Dendritic cell treated with granulocyte-macrophage colony-stimulating factor and Interleukin-4, amounts not matched to agents 40 ng/mL and 50 ng/mL, for 4 days (primary cell): ENCODE results near the gene ABLIM2.
"Not testable (repeated sequence)": the region's sequence is repeated elsewhere in the genome, so short reads cannot be mapped to it uniquely, and the experiment has no call there.

Experiments used
- H3K27ac Mint-ChIP-seq: one replicate; pipeline ENCODE4 v1.8.0; 2022; ENCODE audit warnings: mild to moderate bottlenecking, mixed read lengths
- H3K27me3 Mint-ChIP-seq: one replicate; pipeline ENCODE4 v1.8.0; 2022; ENCODE audit warnings: mild to moderate bottlenecking, mixed read lengths
- H3K36me3 Mint-ChIP-seq: one replicate; pipeline ENCODE4 v1.8.0; 2022; ENCODE audit warnings: low read depth, mixed read lengths
- H3K4me1 Mint-ChIP-seq: one replicate; pipeline ENCODE4 v1.8.0; 2022; ENCODE audit warnings: low read depth, mixed read lengths
- H3K4me3 Mint-ChIP-seq: one replicate; pipeline ENCODE4 v1.8.0; 2022; ENCODE audit warnings: mild to moderate bottlenecking, moderate library complexity, mixed read lengths
- H3K9me3 Mint-ChIP-seq: one replicate; pipeline ENCODE4 v1.8.0; 2022; ENCODE audit warnings: mixed read lengths
- intact Hi-C: fragments of 100-400 bp; cut with micrococcal nuclease; formaldehyde crosslinking; loops from one replicate; pipeline ENCODE4 v1.15.0; 2022

The ABLIM2 gene

GRCh38 chr4:7933651-7934510 lies 224.7 kb downstream of the ABLIM2 start:
- no peak overlapping the region for H3K27ac Mint-ChIP-seq
- H3K27me3 Mint-ChIP-seq = peaks cover 48% of the 10 kb centered on the region
- H3K4me1 Mint-ChIP-seq = no peaks in the 10 kb centered on the region
- intact Hi-C loops = no loop called here
- H3K9me3 Mint-ChIP-seq = no peaks in the 10 kb centered on the region
- H3K4me3 Mint-ChIP-seq = no peak overlapping the region
- H3K36me3 Mint-ChIP-seq = no peaks in the 10 kb centered on the region

- Mint-ChIP-seq H3K27ac (no peak overlapping the region), H3K4me3 (no peak overlapping the region), H3K4me1 (no peaks in the 10 kb centered on the region), H3K36me3 (no peaks in the 10 kb centered on the region), H3K9me3 (no peaks in the 10 kb centered on the region), H3K27me3 (peaks cover 36% of the 10 kb centered on the region)
- intact Hi-C loops = no loop called here
Observed at GRCh38 chr4:7932287-7932686, 226.3 kb downstream of the ABLIM2 start.

- intact Hi-C loops = no loop called here
- Mint-ChIP-seq H3K36me3 (no peaks in the 10 kb centered on the region), H3K27ac (no peak overlapping the region), H3K4me1 (no peaks in the 10 kb centered on the region), H3K9me3 (no peaks in the 10 kb centered on the region), H3K4me3 (no peak overlapping the region), H3K27me3 (peaks cover 21% of the 10 kb centered on the region)
Observed at GRCh38 chr4:7929118-7929951, 229.3 kb downstream of the ABLIM2 start.

- H3K27me3 Mint-ChIP-seq = peaks cover 17% of the 10 kb centered on the region
- intact Hi-C loops = no loop called here
- no peaks in the 10 kb centered on the region for H3K36me3 Mint-ChIP-seq
- H3K4me1 Mint-ChIP-seq = no peaks in the 10 kb centered on the region
- H3K27ac Mint-ChIP-seq = no peak overlapping the region
- H3K9me3 Mint-ChIP-seq = no peaks in the 10 kb centered on the region
- no peak overlapping the region for H3K4me3 Mint-ChIP-seq
Observed at GRCh38 chr4:7928711-7929110, 229.9 kb downstream of the ABLIM2 start.

GRCh38 chr4:7926822-7927221 lies 231.8 kb downstream of the ABLIM2 start:
- peaks cover 13% of the 10 kb centered on the region for H3K27me3 Mint-ChIP-seq
- H3K27ac Mint-ChIP-seq = no peak overlapping the region
- no peak overlapping the region for H3K4me3 Mint-ChIP-seq
- H3K4me1 Mint-ChIP-seq = no peaks in the 10 kb centered on the region
- intact Hi-C loops = no loop called here
- H3K36me3 Mint-ChIP-seq = no peaks in the 10 kb centered on the region
- H3K9me3 Mint-ChIP-seq = no peaks in the 10 kb centered on the region

- Mint-ChIP-seq H3K27ac (no peak overlapping the region), H3K36me3 (no peaks in the 10 kb centered on the region), H3K9me3 (no peaks in the 10 kb centered on the region), H3K4me1 (no peaks in the 10 kb centered on the region), H3K4me3 (no peak overlapping the region), H3K27me3 (peaks cover 9% of the 10 kb centered on the region)
- intact Hi-C loops = no loop called here
Observed at GRCh38 chr4:7924570-7924969, 234.0 kb downstream of the ABLIM2 start.

GRCh38 chr4:7924163-7924562 lies 234.4 kb downstream of the ABLIM2 start:
- H3K9me3 Mint-ChIP-seq = no peaks in the 10 kb centered on the region
- no peak overlapping the region for H3K27ac Mint-ChIP-seq
- H3K27me3 Mint-ChIP-seq = peaks cover 7% of the 10 kb centered on the region
- H3K4me1 Mint-ChIP-seq = no peaks in the 10 kb centered on the region
- no peak overlapping the region for H3K4me3 Mint-ChIP-seq
- intact Hi-C loops = no loop called here
- H3K36me3 Mint-ChIP-seq = no peaks in the 10 kb centered on the region

- H3K27me3 Mint-ChIP-seq = peaks cover 3% of the 10 kb centered on the region
- intact Hi-C loops = no loop called here
- no peaks in the 10 kb centered on the region for H3K36me3 Mint-ChIP-seq
- H3K27ac Mint-ChIP-seq = no peak overlapping the region
- H3K4me1 Mint-ChIP-seq = no peaks in the 10 kb centered on the region
- no peaks in the 10 kb centered on the region for H3K9me3 Mint-ChIP-seq
- H3K4me3 Mint-ChIP-seq = no peak overlapping the region
Observed at GRCh38 chr4:7922466-7922865, 236.1 kb downstream of the ABLIM2 start.

GRCh38 chr4:7918981-7919380 lies 239.6 kb downstream of the ABLIM2 start:
- Mint-ChIP-seq H3K4me3 (no peak overlapping the region), H3K36me3 (no peaks in the 10 kb centered on the region), H3K27ac (no peak overlapping the region), H3K27me3 (peaks cover 9% of the 10 kb centered on the region), H3K9me3 (no peaks in the 10 kb centered on the region), H3K4me1 (no peaks in the 10 kb centered on the region)
- intact Hi-C loops = no loop called here

- intact Hi-C loops, H3K36me3 Mint-ChIP-seq, H3K27ac Mint-ChIP-seq, H3K4me1 Mint-ChIP-seq, H3K4me3 Mint-ChIP-seq, H3K27me3 Mint-ChIP-seq, H3K9me3 Mint-ChIP-seq: not testable (repeated sequence)
Observed at GRCh38 chr4:7918187-7918586, 240.4 kb downstream of the ABLIM2 start.

- H3K4me3 Mint-ChIP-seq = no peak overlapping the region
- intact Hi-C loops = no loop called here
- no peaks in the 10 kb centered on the region for H3K9me3 Mint-ChIP-seq
- H3K27ac Mint-ChIP-seq = no peak overlapping the region
- H3K36me3 Mint-ChIP-seq = no peaks in the 10 kb centered on the region
- H3K4me1 Mint-ChIP-seq = no peaks in the 10 kb centered on the region
- peaks cover 12% of the 10 kb centered on the region for H3K27me3 Mint-ChIP-seq
Observed at GRCh38 chr4:7917669-7918068, 240.9 kb downstream of the ABLIM2 start.

- Mint-ChIP-seq H3K27me3 (peaks cover 17% of the 10 kb centered on the region), H3K36me3 (no peaks in the 10 kb centered on the region), H3K4me3 (no peak overlapping the region), H3K27ac (no peak overlapping the region), H3K4me1 (no peaks in the 10 kb centered on the region), H3K9me3 (no peaks in the 10 kb centered on the region)
- intact Hi-C loops = no loop called here
Observed at GRCh38 chr4:7915875-7916242, 242.8 kb downstream of the ABLIM2 start.
